Smooth muscle cell (in vitro differentiated cells): Measurements from ENCODE around the gene BANF1. TPM values are rescaled to one million over a fixed set of nuclear protein-coding genes. Genes with fewer than 3 reads are reported as not detected.
A peak's percentile ranks its signal among the peaks of the same experiment; 100 is the strongest.

ENCODE experiments used
- DNase-seq: peaks from one replicate; lab custom pipeline; 2025; ENCODE audit not compliant: unreplicated experiment; lab: John Stamatoyannopoulos, UW
- H2AFZ ChIP-seq: fragments of 200-600 bp; sonication (generic); 2 replicates; pipeline ENCODE4 v1.6.0; 2016; ENCODE audit warnings: antibody characterized with exemption, low read depth, mild to moderate bottlenecking
- H3F3A ChIP-seq: fragments of 200-600 bp; sonication (generic); 2 replicates; pipeline ENCODE4 v1.6.0; 2017; ENCODE audit warnings: antibody characterized with exemption, low read depth
- H3K27ac ChIP-seq: fragments of 200-600 bp; sonication (generic); 2 replicates; pipeline ENCODE4 v1.5.1; 2016; ENCODE audit warnings: low read depth, mild to moderate bottlenecking
- H3K27me3 ChIP-seq: fragments of 200-600 bp; sonication (generic); 2 replicates; pipeline ENCODE4 v1.6.1; 2016; ENCODE audit warnings: low read depth, mild to moderate bottlenecking
- H3K36me3 ChIP-seq: fragments of 200-600 bp; sonication (generic); 2 replicates; pipeline ENCODE4 v1.5.1; 2016; ENCODE audit warnings: low read depth
- H3K4me1 ChIP-seq: fragments of 200-600 bp; sonication (generic); 2 replicates; pipeline ENCODE4 v1.5.1; 2016; ENCODE audit warnings: low read depth
- H3K4me2 ChIP-seq: fragments of 200-600 bp; sonication (generic); 2 replicates; pipeline ENCODE4 v1.6.0; 2016; ENCODE audit warnings: mild to moderate bottlenecking
- H3K4me3 ChIP-seq: fragments of 200-600 bp; sonication (generic); 2 replicates; pipeline ENCODE4 v1.5.1; 2016; ENCODE audit warnings: mild to moderate bottlenecking
- H3K79me2 ChIP-seq: fragments of 200-600 bp; sonication (generic); 2 replicates; pipeline ENCODE4 v1.6.0; 2016; ENCODE audit warnings: low read depth, mild to moderate bottlenecking
- H3K9ac ChIP-seq: fragments of 200-600 bp; sonication (generic); 2 replicates; pipeline ENCODE4 v1.6.0; 2016; ENCODE audit warnings: low read depth
- H3K9me3 ChIP-seq: fragments of 200-600 bp; sonication (generic); replicated peaks from 2 replicates; pipeline ENCODE4 v1.5.1; 2016; ENCODE audit warnings: low read depth
- H4K20me1 ChIP-seq: fragments of 200-600 bp; sonication (generic); 2 replicates; pipeline ENCODE4 v1.6.0; 2016; ENCODE audit warnings: low read depth
- CTCF ChIP-seq: fragments of 200-600 bp; sonication (generic); IDR thresholded peaks from 2 replicates; pipeline ENCODE4 v1.5.1; 2017; ENCODE audit warnings: borderline replicate concordance, mild to moderate bottlenecking, antibody characterized with exemption; ENCODE audit not compliant: insufficient read depth, poor library complexity, severe bottlenecking
- WGBS: methylation state at CpG from one replicate; pipeline ENCODE4 v1.1.7; 2016; ENCODE audit warnings: low lambda C conversion rate; 5-methylcytosine and 5-hydroxymethylcytosine counted together
- polyA plus RNA-seq: library from polyadenylated mRNA; unstranded; fragments of >200 nt; fragmentation: Nextera tagmentation; extraction: Ambion mirVana; gene quantifications from 2 replicates; pipeline ENCODE4 v1.2.1, GENCODE V29; 2016
- total RNA-seq: library from RNA; depleted of rRNA; stranded (reverse); fragments of >200 nt; gene quantifications from 2 replicates; pipeline ENCODE4 v1.2.3, GENCODE V29; 2014

The BANF1 gene
- total and polyA plus RNA-seq, 2 experiments from 2014 or later: 61.7 to 269 TPM

- peak overlapping the region; percentile 99 for H3K9ac ChIP-seq
- DNase-seq: no peak
- H3K9me3 ChIP-seq: no peaks in the 10 kb centered on the region
- no peak for TF ChIP-seq CTCF
- H2AFZ ChIP-seq: no peak overlapping the region
- no peaks in the 10 kb centered on the region for H3K27me3 ChIP-seq
- H3K79me2 ChIP-seq: peaks cover 26% of the 10 kb centered on the region
- peaks cover 7% of the 10 kb centered on the region for H4K20me1 ChIP-seq
- H3K36me3 ChIP-seq: no peaks in the 10 kb centered on the region
- WGBS: 11% methylated on average over 13 of the region's 13 CpGs
- peak overlapping the region; percentile 51 for H3K27ac ChIP-seq
- peak overlapping the region; percentile 96 for H3K4me2 ChIP-seq
- H3F3A ChIP-seq: no peaks in the 10 kb centered on the region
- peaks cover 12% of the 10 kb centered on the region for H3K4me1 ChIP-seq
- H3K4me3 ChIP-seq: peak overlapping the region; percentile 96
Observed at GRCh38 chr11:65962141-65962564, 40.1 kb upstream of the BANF1 start.

GRCh38 chr11:65964906-65965305 is 37.4 kb upstream of the BANF1 start:
- Histone ChIP-seq H3F3A (no peaks in the 10 kb centered on the region), H4K20me1 (peaks cover 7% of the 10 kb centered on the region), H3K27me3 (no peaks in the 10 kb centered on the region), H3K9me3 (no peaks in the 10 kb centered on the region), H3K9ac (no peak overlapping the region), H3K36me3 (no peaks in the 10 kb centered on the region), H3K79me2 (peaks cover 26% of the 10 kb centered on the region), H3K27ac (no peak overlapping the region), H3K4me3 (no peak overlapping the region), H3K4me1 (peaks cover 12% of the 10 kb centered on the region), H2AFZ (no peak overlapping the region), H3K4me2 (no peak overlapping the region)
- 91% methylated on average over 10 of the region's 10 CpGs for WGBS
- DNase-seq: no peak
- TF ChIP-seq CTCF: no peak

GRCh38 chr11:65965986-65966762 is 36.1 kb upstream of the BANF1 start:
- WGBS: 97% methylated on average over 32 of the region's 36 CpGs
- H4K20me1 ChIP-seq: peaks cover 7% of the 10 kb centered on the region
- H3K27ac ChIP-seq: no peak overlapping the region
- H3F3A ChIP-seq: no peaks in the 10 kb centered on the region
- H3K9ac ChIP-seq: no peak overlapping the region
- TF ChIP-seq CTCF: no peak
- H3K4me2 ChIP-seq: no peak overlapping the region
- H3K4me3 ChIP-seq: no peak overlapping the region
- peaks cover 12% of the 10 kb centered on the region for H3K4me1 ChIP-seq
- H2AFZ ChIP-seq: no peak overlapping the region
- DNase-seq: no peak
- no peaks in the 10 kb centered on the region for H3K36me3 ChIP-seq
- H3K9me3 ChIP-seq: no peaks in the 10 kb centered on the region
- H3K27me3 ChIP-seq: no peaks in the 10 kb centered on the region
- peaks cover 26% of the 10 kb centered on the region for H3K79me2 ChIP-seq

GRCh38 chr11:65967329-65967934 is 34.9 kb upstream of the BANF1 start:
- no peak overlapping the region for H3K9ac ChIP-seq
- no peaks in the 10 kb centered on the region for H3K27me3 ChIP-seq
- H3K9me3 ChIP-seq: no peaks in the 10 kb centered on the region
- H3K27ac ChIP-seq: no peak overlapping the region
- peaks cover 18% of the 10 kb centered on the region for H3K79me2 ChIP-seq
- no peak for DNase-seq
- peaks cover 9% of the 10 kb centered on the region for H3K4me1 ChIP-seq
- WGBS: over 99% methylated on average over 30 of the region's 30 CpGs
- no peak overlapping the region for H3K4me3 ChIP-seq
- H4K20me1 ChIP-seq: peaks cover 4% of the 10 kb centered on the region
- no peaks in the 10 kb centered on the region for H3K36me3 ChIP-seq
- H3K4me2 ChIP-seq: no peak overlapping the region
- H3F3A ChIP-seq: no peaks in the 10 kb centered on the region
- no peak overlapping the region for H2AFZ ChIP-seq
- no peak for TF ChIP-seq CTCF
